Embryonic facial prominence (tissue), 1 donor: ENCODE data around the gene IQUB.
A peak's percentile ranks its signal among the peaks of the same experiment; 100 is the strongest.
"Not testable (repeated sequence)": the region's sequence is repeated elsewhere in the genome, so short reads cannot be mapped to it uniquely, and the experiment has no call there.

ENCODE experiments used
- DNase-seq: peaks from one replicate; pipeline ENCODE4 v3.0.0-alpha.2; 2016; ENCODE audit errors: extremely low spot score

The IQUB gene

DNA sequence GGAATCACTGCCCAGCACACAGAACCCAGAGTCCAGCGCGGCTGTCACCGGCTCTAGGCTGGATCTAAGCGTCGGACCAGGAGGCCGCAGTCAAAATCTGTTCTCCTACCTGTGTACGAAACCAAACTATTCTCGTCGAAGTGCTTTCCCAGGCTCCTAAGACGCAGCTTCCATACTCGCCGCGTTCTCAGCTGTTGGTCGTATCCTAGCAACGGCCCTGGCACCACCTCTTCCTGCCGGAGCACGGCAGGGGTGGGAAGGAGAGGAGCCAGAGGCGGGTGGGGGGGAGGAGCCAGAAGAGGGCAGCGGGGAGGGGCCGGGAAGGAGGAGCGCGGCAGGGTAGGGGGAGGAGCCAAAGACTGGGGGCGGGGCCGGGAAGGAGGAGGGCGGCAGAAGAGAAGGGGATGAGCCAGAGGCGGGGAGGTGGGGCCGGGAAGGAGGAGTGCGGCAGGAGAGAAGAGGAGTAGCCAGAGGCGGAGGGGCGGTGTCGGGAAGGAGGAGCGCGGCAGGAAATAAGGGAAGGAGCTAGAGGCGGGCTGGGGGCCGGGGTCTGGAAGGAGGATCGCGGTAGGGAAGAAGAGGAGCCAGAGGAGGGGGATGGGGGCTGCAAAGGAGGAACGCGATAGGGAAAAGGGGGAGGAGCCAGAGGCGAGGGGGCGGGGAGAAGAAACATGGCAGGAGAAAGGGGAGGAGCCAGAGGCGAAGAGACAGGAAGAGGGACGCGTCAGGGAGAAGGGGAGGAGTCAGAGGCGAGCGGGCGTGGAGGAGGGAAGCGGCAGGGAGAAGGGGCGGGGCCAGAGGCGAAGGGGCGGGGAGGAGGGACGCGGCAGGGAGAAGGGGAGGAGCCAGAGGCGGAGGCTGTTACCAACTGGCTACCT, at the start of gene IQUB:
Gene IQUB, minus strand, starts transcription at position 213 of the 878 bp plus-strand sequence. CDS start 22,255 bp downstream, outside the sequence.
- peak; percentile 98 for DNase-seq

DNA sequence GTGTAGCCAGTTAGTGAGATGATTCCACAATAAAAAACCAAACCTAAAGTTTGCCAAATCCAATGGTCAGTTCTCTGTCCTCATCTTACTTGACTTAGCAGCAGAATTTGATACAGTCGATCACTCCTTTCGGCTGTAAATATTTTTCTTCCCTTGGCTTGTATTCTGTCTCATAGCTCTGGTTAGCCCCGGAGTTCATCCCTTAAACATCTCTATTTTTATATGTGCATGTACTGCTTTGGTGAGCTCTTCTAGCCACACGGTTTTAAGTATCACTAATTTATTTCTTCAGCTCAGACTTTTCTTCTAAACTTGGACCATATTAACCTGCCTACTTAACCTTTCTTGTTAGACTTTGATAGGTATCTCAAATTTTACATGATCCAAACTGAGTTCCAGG, 49.4 kb upstream of the IQUB start:
- DNase-seq: no peak

DNA sequence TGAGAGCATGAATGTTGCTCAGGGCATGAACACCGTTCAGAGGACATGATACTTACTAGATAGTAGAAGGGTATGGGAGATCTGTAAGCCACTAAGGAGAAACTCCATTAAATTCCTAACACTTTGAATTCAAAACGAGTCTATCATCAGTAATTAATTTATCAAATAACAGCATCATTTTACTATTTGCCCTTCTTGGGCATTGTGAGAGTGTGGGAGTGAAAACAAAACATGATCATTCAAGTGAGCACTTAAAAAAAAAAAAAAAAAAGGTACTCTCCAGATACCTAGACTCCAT, 46.7 kb upstream of the IQUB start:
- DNase-seq: no peak

GRCh38 chr7:123580406-123581161, 46.2 kb upstream of the IQUB start:
- no peak for DNase-seq

- DNase-seq: no peak
These were observed 45.0 kb upstream of the IQUB start for GRCh38 chr7:123579416-123579815.

GRCh38 chr7:123573896-123574467, 39.6 kb upstream of the IQUB start:
- no peak for DNase-seq

DNA sequence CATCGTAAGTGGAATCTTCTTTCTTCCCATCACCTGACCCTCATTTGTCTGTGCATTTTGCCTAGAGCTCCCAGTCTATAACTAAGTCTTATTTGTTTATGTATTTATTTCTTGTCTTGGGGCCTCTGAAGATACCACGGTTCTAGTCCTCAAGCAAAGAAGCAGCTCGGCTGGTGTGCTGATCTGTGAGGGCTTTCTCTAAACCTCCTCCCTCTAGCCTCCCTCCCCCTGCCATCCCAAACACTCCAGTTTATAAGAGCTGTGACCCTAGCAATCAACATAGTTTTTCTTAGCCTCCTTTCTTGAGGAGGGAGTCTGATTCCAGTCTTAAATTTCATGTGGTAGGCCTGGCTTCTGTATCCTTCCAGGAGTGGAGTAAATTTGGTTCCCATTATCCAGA, 38.9 kb upstream of the IQUB start:
- no peak for DNase-seq

DNA sequence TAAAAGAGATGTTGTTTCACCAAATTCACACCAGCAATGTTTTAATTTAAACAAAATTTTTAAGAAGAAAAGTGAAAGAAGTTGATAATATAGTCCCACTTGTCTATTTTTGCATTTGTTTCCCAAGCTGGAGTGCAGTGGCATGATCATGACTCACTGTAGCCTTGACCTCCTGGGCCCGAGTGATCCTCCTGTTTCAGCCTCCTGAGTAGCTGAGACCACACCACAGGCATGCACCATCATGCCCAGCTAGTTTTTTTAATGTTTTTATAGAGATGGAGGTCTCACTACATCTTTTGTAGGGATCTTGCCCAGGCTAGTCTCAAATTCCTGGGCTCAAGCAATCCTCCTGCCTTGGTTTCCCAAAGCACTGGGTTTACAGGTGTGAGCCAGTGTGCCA, 37.3 kb upstream of the IQUB start:
- no peak for DNase-seq

GRCh38 chr7:123571187-123571586, 36.8 kb upstream of the IQUB start:
- no peak for DNase-seq

- DNase-seq: no peak
These were observed 36.2 kb upstream of the IQUB start for GRCh38 chr7:123570390-123571182.

DNA sequence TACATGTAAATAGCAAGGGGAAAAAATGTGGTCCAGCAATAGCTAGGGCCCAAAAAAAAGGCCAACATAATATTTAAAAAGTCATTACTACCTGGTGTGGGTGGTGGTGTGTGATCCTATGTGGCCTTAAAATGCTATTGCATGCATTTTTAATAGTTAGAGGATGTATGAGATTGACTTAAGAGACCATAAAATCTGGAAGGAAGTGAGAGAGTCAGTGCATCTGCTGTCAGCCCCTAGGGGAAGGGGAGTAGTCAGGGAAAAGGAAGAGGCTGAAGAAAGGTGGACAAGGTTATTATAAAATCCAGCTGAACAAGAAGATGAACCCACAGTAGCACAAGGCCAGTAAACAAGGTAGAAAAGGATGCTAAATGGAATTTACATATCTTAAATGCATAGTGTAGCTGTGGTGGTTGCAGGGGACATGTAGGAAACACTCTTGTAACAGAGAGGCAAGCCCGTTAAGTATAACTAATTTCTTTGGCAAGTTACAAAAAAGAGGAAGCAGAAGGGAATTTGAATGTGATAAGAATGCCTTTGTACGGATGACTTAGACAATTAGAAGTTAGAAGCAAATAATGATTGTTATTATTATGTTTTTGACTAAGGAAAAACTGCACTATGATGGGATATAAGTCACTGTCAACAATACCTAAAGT, 35.1 kb upstream of the IQUB start:
- DNase-seq: no peak

GRCh38 chr7:123562121-123562520, 27.7 kb upstream of the IQUB start:
- no peak for DNase-seq

DNA sequence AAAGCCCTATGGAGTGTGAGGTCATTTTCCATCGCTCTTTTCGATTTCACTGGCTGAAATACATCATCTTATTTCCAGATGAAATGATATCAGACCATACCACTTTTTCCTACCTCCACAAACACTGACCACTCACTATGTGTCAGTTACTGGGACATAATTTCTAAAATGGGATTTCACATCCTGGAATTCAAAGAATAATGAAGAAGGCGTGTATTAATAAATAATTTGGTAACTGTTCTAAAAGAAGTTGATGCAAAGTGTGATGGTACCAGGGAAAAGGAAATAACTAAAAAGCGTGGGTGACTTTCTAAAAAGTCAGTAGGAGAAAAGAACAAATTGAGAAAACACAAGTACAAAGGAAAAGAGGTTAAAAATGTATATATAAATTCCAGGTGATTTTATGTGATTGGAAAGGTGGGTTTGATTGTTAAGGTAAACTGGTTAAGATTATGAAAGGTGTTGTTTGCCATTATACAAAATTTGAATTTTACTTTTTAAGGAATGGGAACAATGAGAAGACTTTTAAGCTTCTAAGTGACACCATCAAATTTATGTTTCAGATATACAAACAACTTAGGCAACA, 24.0 kb upstream of the IQUB start:
- DNase-seq: no peak

DNA sequence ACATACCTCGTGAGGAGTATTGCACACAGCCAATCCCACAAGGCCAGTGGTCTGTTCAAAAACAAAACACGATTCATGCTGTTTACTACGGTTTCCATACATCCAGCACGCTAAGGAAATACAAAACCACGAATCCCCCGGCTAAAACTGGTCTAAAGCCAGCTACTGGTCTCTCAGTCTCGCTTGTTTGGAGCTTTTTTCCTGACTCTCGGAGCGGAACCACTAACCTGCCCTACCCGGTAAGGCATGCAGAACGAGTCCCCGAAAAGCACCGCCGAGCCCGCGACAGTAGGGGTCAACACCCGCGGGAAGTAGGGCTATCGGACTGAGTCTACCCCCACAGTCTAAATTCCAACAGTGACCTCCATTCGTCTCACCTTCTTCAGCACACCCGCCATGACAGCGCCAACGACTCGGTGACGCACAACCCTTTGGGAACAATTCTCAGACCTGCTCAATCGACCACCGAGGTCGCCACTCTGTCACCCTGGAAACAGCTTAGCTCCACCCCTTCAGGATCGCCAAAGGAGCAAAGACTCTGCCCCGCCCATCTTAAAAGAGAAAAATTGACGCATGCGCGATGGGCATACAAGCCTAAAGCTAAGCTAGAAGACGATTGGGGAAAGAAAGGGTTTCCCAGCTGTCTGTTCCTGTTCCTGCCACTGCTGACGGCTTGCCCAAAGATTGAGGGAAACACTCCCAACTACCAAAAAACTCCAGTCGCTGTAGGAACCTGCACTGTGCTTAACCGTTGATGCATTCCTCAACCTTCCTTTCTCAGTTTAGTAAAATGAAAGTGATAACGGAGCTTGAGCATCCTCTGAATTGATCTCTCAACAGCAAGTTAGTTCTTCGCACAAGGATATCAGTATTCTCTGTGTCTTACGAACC, 23.2 kb upstream of the IQUB start, which contains the start of gene NDUFA5:
Gene NDUFA5, minus strand, starts transcription at position 421 of the 891 bp plus-strand sequence. Its CDS starts 23 bp downstream, at position 398.
- peak; percentile 99 for DNase-seq

GRCh38 chr7:123557016-123557397, 22.6 kb upstream of the IQUB start:
- DNase-seq: peak; percentile 7

DNA sequence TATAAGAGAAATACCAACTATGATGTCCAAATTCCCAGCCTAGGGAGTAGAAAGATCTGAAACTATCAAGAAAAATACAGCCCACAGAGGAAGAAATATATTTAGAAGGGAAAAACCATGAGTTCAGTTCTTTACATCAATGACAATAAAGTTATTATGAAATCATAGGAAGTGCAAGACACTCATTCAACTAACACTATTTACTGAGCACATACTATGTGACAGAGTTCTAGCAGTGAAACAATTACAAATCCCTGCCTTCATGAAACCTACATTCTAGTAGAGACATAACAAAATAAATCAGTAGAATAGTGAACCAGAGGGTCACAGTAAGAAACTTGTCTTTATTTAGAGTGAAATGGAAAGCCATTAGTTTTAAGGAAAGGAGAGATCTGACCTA, 21.1 kb upstream of the IQUB start:
- DNase-seq: no peak

GRCh38 chr7:123553159-123553558, 18.8 kb upstream of the IQUB start:
- DNase-seq: no peak

- DNase-seq: no peak
These were observed 18.2 kb upstream of the IQUB start for GRCh38 chr7:123552641-123553040.

DNA sequence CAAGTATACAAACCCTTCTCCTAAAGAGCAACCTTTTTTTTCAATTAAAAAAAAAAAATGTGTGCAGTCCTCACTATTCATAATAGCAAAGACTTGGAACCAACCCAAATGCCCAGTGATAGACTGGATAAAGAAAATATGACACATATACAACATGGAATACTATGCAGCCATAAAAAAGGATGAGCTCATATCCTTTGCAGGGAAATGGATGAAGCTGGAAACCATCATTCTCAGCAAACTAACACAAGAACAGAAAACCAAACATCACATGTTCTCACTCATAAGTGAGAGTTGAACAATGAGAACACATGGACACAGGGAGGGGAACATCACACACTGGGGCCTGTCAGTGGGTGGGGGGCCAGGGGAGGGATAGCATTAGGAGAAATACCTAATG, 17.7 kb upstream of the IQUB start:
- DNase-seq: not testable (repeated sequence)

- no peak for DNase-seq
These were observed 14.0 kb upstream of the IQUB start for GRCh38 chr7:123548406-123548805.
